Measurements from ENCODE around the gene MYO18B.

DNA sequence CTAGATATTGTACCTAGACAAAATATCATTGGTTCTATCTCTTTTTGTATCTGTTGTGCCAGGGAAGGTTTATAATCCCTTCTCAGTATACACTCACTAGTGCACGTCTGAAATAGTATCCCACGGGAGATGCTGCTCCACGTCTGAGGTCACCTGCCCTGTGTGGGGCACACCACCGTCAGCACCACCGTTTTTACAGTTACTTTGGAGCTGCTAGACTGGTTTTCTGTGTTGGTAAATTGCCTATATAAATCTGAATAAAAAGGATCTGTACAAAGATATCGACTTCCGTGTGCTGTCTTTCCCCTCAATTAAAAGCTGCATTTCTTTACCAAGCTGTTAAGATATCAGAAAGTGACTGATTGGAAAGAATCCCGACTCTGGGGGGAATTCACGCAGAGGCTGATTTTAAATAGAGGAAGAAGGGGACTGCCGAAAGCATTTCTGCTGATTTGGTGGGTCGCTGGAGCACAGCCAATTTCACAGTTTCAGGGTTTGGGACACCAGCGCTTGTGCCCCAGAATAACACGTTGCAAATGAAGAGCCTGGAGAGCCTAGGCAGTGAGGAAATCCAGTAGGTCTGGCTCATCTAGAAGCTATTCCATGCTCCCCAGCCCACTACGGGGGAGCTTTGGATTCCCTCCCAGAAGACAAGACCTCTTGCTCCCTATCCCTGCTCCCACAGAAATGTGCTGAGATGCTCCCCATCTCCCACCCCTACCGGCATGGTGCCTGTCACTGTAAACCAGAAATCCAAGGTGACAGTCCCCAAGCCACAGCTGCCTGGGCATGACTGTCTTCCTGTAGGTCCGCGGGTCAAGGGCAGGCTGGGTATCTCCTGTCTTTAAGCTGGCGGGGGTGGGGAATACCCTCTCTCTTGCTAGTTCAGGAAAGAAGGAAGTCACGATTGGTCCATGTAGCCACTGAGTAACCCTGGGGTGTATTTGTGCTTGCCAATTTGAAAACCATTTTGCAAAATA lies 12.7 kb upstream of the MYO18B start:
- TF ChIP-seq, protein P1, sequence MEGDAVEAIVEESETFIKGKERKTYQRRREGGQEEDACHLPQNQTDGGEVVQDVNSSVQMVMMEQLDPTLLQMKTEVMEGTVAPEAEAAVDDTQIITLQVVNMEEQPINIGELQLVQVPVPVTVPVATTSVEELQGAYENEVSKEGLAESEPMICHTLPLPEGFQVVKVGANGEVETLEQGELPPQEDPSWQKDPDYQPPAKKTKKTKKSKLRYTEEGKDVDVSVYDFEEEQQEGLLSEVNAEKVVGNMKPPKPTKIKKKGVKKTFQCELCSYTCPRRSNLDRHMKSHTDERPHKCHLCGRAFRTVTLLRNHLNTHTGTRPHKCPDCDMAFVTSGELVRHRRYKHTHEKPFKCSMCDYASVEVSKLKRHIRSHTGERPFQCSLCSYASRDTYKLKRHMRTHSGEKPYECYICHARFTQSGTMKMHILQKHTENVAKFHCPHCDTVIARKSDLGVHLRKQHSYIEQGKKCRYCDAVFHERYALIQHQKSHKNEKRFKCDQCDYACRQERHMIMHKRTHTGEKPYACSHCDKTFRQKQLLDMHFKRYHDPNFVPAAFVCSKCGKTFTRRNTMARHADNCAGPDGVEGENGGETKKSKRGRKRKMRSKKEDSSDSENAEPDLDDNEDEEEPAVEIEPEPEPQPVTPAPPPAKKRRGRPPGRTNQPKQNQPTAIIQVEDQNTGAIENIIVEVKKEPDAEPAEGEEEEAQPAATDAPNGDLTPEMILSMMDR (IDR thresholded peaks at IDR 0.05; ENCODE audit: low read depth, low read length): no peak
- no peak for TF ChIP-seq POLR2A (IDR thresholded peaks at IDR 0.05; ENCODE audit: extremely low read depth, insufficient read length)
- TF ChIP-seq MYC (IDR thresholded peaks at IDR 0.05; ENCODE audit: low read depth, low read length): no peak

Measured in NB4 (cell line).